Measurements from ENCODE around the gene LCE1F.

GRCh38 chr1:152796421-152796820 is 21.5 kb downstream of the LCE1F start, which contains the start of gene LCE1D:
- TF ChIP-seq CTCF (IDR thresholded peaks at IDR 0.05) (no peak), POLR2A (IDR thresholded peaks at IDR 0.05) (no peak)
